Panc1 (cell line): ENCODE measurements around the gene OR4D2. TPM values are rescaled to one million over a fixed set of nuclear protein-coding genes. Genes with fewer than 3 reads are reported as not detected.

Source experiments
- ATAC-seq: fragments of 200-7000 bp; cut with Tn5 transposase; 2 replicates; pipeline ENCODE4 v1.9.1; 2020; ENCODE audit warnings: mild to moderate bottlenecking, moderate library complexity
- BruUV-seq: library from RNA; stranded (reverse); fragments of 400-500 nt; replicated peaks from 2 replicates; lab custom pipeline; 2021; lab: Mats Ljungman, UMichigan
- CTCF ChIA-PET: fragments of 300-600 bp; sonication (Branson Sonifier 250); formaldehyde crosslinking; loops from one replicate; lab custom pipeline; 2022; ENCODE audit warnings: antibody characterized with exemption; lab: Charles Lee
- POLR2A ChIA-PET: fragments of 300-600 bp; sonication (Branson Sonifier 250); formaldehyde crosslinking; loops from one replicate; lab custom pipeline; 2022; ENCODE audit warnings: antibody characterized with exemption; lab: Charles Lee
- DNase-seq: peaks from one replicate; pipeline ENCODE4 v3.0.0-alpha.2; 2010; ENCODE audit warnings: low read depth, low spot score
- H3K27ac ChIP-seq: 2 replicates; pipeline ENCODE4 v1.5.1; 2011; ENCODE audit warnings: mild to moderate bottlenecking, low read length, inconsistent platforms
- H3K27me3 ChIP-seq: fragments of 200-500 bp; sonication (Bioruptor generic); 2 replicates; pipeline ENCODE4 v1.6.0; 2014; ENCODE audit warnings: low read length, inconsistent platforms; ENCODE audit not compliant: control insufficient read depth, insufficient read depth
- H3K36me3 ChIP-seq: fragments of 200-500 bp; sonication (Bioruptor generic); 2 replicates; pipeline ENCODE4 v1.5.1; 2014; ENCODE audit warnings: inconsistent platforms, mild to moderate bottlenecking, low read length, moderate library complexity; ENCODE audit not compliant: control insufficient read depth, insufficient read depth
- H3K4me1 ChIP-seq: 2 replicates; pipeline ENCODE4 v1.5.1; 2011; ENCODE audit warnings: inconsistent platforms, mild to moderate bottlenecking, low read length, moderate library complexity; ENCODE audit not compliant: control insufficient read depth, insufficient read depth
- H3K4me3 ChIP-seq, 2 experiments: 2 replicates each; pipeline ENCODE4 v1.5.1; 2011 to 2012; ENCODE audit warnings: low read depth in 2 of 2, low read length in 2 of 2, mild to moderate bottlenecking in 2 of 2, inconsistent platforms in 1 of 2, moderate library complexity in 1 of 2
- H3K9me3 ChIP-seq: fragments of 200-500 bp; sonication (Bioruptor generic); 2 replicates; pipeline ENCODE4 v1.5.1; 2014; ENCODE audit warnings: low read depth, mild to moderate bottlenecking, inconsistent platforms, low read length, moderate library complexity; ENCODE audit not compliant: control insufficient read depth, insufficient read depth
- CTCF ChIP-seq: fragments of 450-650 bp; IDR thresholded peaks from 2 replicates; pipeline ENCODE4 v1.5.1; 2017; ENCODE audit warnings: mild to moderate bottlenecking
- POLR2AphosphoS5 ChIP-seq: IDR thresholded peaks from 2 replicates; pipeline ENCODE4 v1.6.1; 2012; ENCODE audit warnings: mild to moderate bottlenecking, low read depth, low read length, moderate library complexity
- REST ChIP-seq, 2 experiments: IDR thresholded peaks; 2 replicates each; pipeline ENCODE4 v1.6.1; 2011 to 2012; ENCODE audit warnings: low read depth in 2 of 2, control low read depth in 1 of 2, low read length in 1 of 2, mild to moderate bottlenecking in 1 of 2, moderate library complexity in 1 of 2; ENCODE audit not compliant: insufficient read depth in 1 of 2
- SIN3A ChIP-seq: IDR thresholded peaks from 2 replicates; pipeline ENCODE4 v1.6.1; 2012; ENCODE audit warnings: low read depth, mild to moderate bottlenecking, low read length, moderate library complexity, borderline replicate concordance; ENCODE audit not compliant: insufficient read depth
- TCF7L2 ChIP-seq: IDR thresholded peaks from 2 replicates; pipeline ENCODE4 v1.6.1; 2011; ENCODE audit warnings: mild to moderate bottlenecking, low read depth, low read length, inconsistent platforms
- in situ Hi-C: cut with HindIII; loops from 2 replicates; pipeline ENCODE4 v1.10.0; 2016; ENCODE audit warnings: low sequenced_read_pairs, low pct_unique_long_range_greater_than_20kb
- intact Hi-C: fragments of 100-400 bp; cut with micrococcal nuclease; formaldehyde crosslinking; loops from one replicate; pipeline ENCODE4 v1.10.0; 2022; ENCODE audit not compliant: unreplicated experiment
- total RNA-seq: library from RNA; stranded (reverse); gene quantifications from one replicate; pipeline ENCODE4 v1.2.1, GENCODE V29; 2021; ENCODE audit not compliant: unreplicated experiment

The OR4D2 gene
- total RNA-seq, 1 experiment from 2014 or later: not detected

DNA sequence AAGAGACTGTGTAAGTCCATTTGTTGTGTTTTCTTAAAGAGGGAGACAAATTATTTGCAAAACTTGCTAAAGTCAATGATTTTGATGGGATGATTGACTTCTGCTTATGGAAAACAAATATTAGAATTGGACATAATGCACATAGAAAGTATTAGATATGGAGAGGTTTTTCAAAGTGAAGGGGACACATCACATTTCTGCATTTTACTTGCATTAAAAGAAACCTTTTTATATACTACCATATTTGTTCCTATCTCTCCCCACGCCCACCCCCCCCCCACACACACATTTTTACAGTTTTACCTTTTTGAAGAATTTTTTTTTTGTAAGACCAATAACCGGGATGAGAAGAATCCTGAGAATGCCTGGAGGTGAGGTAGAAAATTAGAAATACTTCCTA, 8.6 kb upstream of the OR4D2 start:
- H3K4me1 ChIP-seq: 0 out of 2 replicates have a peak, but pooled peaks cover 2% of the 10 kb centered on the region

DNA sequence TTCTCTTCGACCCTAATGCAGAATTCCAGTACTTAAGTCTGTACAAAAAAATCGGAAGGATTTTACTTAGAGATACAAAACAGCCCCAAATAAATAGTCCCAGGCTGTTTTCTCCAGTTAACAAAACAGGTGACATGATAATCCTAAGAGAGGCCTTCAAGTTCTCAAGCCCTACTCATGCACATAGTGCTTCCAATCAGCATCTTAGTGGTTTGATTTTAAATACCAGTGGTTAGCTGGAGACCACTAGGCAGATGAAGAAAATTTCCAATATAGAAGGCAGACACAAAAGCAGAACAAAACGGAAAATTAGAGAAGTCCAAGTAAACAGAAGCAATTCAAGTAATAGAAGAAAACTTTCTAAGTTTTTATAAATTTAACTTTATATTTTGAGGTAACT, 5.2 kb upstream of the OR4D2 start:
- Histone ChIP-seq H3K4me1 (0 out of 2 replicates have a peak, but pooled peaks cover 2% of the 10 kb centered on the region), H3K4me3 (no peak overlapping the region), H3K9me3 (no peaks in the 10 kb centered on the region), H3K27me3 (peaks cover 68% of the 10 kb centered on the region), H3K27ac (no peak overlapping the region), H3K36me3 (no peaks in the 10 kb centered on the region)
- no TSS peak for BruUV-seq
- ChIA-PET CTCF (no interaction called here), POLR2A (no interaction called here)
- in situ Hi-C loops: no loop called here
- intact Hi-C loops: no loop called here
- TF ChIP-seq REST (IDR thresholded peaks at IDR 0.05; ENCODE audit: insufficient read depth in 1 of 2, low read depth in 2 of 2, low read length in 1 of 2) (no peak), SIN3A (no peak), CTCF (no peak), POLR2AphosphoS5 (no peak)
- no peak for ATAC-seq
- DNase-seq: no peak

More for the DNA sequence above, 8.6 kb upstream of the OR4D2 start:
- ChIA-PET POLR2A (no interaction called here), CTCF (no interaction called here)
- in situ Hi-C loops (no loop called here), intact Hi-C loops (no loop called here)
- TF ChIP-seq CTCF (no peak), SIN3A (no peak), REST (IDR thresholded peaks at IDR 0.05; ENCODE audit: insufficient read depth in 1 of 2, low read depth in 2 of 2, low read length in 1 of 2) (no peak), POLR2AphosphoS5 (no peak), TCF7L2 (no peak)
- no TSS peak for BruUV-seq
- Histone ChIP-seq H3K27me3 (peaks cover 65% of the 10 kb centered on the region), H3K9me3 (no peaks in the 10 kb centered on the region), H3K4me3 (no peak overlapping the region), H3K27ac (no peak overlapping the region), H3K36me3 (no peaks in the 10 kb centered on the region)
- no peak for ATAC-seq
- no peak for DNase-seq
